Stomach (tissue), 4 donors: ENCODE measurements around the gene C18orf54.

Source experiments
- POLR2AphosphoS5 ChIP-seq, 3 donors: sonication (generic); formaldehyde crosslinking; IDR thresholded peaks; one replicate each; pipeline ENCODE4 v1.6.1; 2016; ENCODE audit warnings: antibody characterized with exemption in 3 of 3
- TF ChIP-seq, protein P1 (sequence below), 7 experiments: fragments of 450-650 bp in 4 of 7; fragments of 200-600 bp in 3 of 7; sonication (generic) in 3 of 7; IDR thresholded peaks; one replicate each; pipeline ENCODE4 v1.5.1; 2016 to 2019; ENCODE audit warnings: antibody characterized with exemption in 7 of 7, control low read depth in 2 of 7, mild to moderate bottlenecking in 1 of 7

DNA sequence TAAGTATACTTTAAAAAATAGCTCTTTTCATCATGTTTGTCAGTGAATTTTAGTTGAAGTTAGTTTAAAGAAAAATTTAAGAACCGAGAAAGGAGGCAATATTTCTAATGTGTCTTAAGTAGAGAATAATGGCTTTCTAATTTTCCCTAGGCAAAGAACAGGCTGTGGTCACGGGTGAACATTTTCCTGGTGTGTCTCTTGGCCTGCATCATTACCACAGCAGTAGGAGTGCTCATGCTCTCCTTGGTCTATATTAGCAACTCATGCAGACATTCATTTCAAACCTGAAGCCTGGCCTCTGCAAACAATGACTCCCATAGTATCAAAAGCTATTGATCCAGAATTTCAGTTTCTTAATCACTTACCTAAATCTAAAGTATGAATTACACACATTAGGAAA, 57.4 kb downstream of the C18orf54 start:
- TF ChIP-seq, protein P1, sequence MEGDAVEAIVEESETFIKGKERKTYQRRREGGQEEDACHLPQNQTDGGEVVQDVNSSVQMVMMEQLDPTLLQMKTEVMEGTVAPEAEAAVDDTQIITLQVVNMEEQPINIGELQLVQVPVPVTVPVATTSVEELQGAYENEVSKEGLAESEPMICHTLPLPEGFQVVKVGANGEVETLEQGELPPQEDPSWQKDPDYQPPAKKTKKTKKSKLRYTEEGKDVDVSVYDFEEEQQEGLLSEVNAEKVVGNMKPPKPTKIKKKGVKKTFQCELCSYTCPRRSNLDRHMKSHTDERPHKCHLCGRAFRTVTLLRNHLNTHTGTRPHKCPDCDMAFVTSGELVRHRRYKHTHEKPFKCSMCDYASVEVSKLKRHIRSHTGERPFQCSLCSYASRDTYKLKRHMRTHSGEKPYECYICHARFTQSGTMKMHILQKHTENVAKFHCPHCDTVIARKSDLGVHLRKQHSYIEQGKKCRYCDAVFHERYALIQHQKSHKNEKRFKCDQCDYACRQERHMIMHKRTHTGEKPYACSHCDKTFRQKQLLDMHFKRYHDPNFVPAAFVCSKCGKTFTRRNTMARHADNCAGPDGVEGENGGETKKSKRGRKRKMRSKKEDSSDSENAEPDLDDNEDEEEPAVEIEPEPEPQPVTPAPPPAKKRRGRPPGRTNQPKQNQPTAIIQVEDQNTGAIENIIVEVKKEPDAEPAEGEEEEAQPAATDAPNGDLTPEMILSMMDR (IDR thresholded peaks at IDR 0.05) = no peak
- no peak for TF ChIP-seq POLR2AphosphoS5 (IDR thresholded peaks at IDR 0.05)
